IPS-20b (cell line): Measurements from ENCODE around the gene FARP1.

Experiments used
- H3K27ac ChIP-seq: one replicate; pipeline ENCODE4 v1.5.1; 2013; ENCODE audit warnings: low read length
- H3K27me3 ChIP-seq: 2 replicates; pipeline ENCODE4 v1.6.1; 2013; ENCODE audit warnings: mild to moderate bottlenecking, low read length, inconsistent platforms; ENCODE audit not compliant: insufficient read depth
- H3K36me3 ChIP-seq: 2 replicates; pipeline ENCODE4 v1.6.1; 2013; ENCODE audit warnings: low read depth, mild to moderate bottlenecking, inconsistent platforms, low read length, moderate library complexity; ENCODE audit not compliant: insufficient read depth
- H3K4me1 ChIP-seq: 2 replicates; pipeline ENCODE4 v1.6.1; 2013; ENCODE audit warnings: mild to moderate bottlenecking, control low read depth, inconsistent platforms, low read length, moderate library complexity; ENCODE audit not compliant: insufficient read depth
- H3K4me3 ChIP-seq: 2 replicates; pipeline ENCODE4 v1.5.1; 2013; ENCODE audit warnings: mild to moderate bottlenecking, low read length, inconsistent platforms
- H3K9ac ChIP-seq: 2 replicates; pipeline ENCODE4 v1.6.1; 2013; ENCODE audit warnings: low read depth, mild to moderate bottlenecking, inconsistent platforms, low read length, moderate library complexity
- H3K9me3 ChIP-seq: 2 replicates; pipeline ENCODE4 v1.6.1; 2013; ENCODE audit warnings: mild to moderate bottlenecking, low read depth, low read length, inconsistent platforms; ENCODE audit not compliant: insufficient read depth

FARP1 gene

DNA sequence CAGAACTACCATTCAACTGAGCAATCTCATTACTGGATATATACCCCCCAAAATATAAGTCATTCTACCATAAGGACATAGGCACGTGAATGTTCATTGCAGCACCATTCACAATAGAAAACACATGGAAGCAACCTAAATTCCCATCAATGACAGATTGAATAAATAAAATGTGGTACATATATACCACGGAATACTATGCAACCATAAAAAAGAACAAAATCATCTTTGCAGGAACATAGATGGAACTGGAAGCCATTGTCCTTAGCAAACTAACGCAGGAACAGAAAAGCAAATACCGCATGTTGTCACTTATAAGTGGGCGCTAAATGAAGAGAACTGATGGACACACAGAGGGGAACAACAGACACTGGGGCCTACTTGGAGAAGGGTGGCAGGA lies 20.0 kb downstream of the FARP1 start:
- Histone ChIP-seq H3K9ac (no peak overlapping the region), H3K36me3 (0 out of 2 replicates have a peak, but pooled peaks cover 4% of the 10 kb centered on the region), H3K4me1 (peaks cover 9% of the 10 kb centered on the region; the same call in 1 of the 2 replicates), H3K27me3 (no peaks in the 10 kb centered on the region), H3K4me3 (no peak overlapping the region), H3K9me3 (no peaks in the 10 kb centered on the region), H3K27ac (no peak overlapping the region)

DNA sequence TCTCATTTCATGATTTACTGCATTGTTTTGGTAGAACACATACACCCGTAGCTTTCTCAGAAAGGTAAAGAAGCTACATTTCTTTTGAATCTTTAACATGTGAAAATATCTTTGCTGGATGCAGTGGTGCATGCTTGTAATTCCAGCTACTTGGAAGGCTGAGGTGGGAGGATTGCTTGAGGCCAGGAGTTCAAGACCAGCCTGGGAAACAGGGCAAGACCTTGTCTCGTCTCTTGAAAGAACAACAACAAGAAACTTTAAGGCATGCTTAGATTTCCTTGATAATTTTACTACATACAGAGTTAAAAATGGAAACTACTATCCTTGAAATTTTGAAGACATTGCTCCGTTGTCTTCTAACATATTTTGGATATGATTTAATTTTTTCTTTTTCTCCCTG lies 26.4 kb downstream of the FARP1 start:
- H3K27me3 ChIP-seq, result no peaks in the 10 kb centered on the region
- H3K36me3 ChIP-seq, result no peaks in the 10 kb centered on the region
- peaks cover 36% of the 10 kb centered on the region for H3K4me1 ChIP-seq
- no peak overlapping the region for H3K4me3 ChIP-seq
- H3K9me3 ChIP-seq, result no peaks in the 10 kb centered on the region
- no peak overlapping the region for H3K9ac ChIP-seq
- H3K27ac ChIP-seq, result no peak overlapping the region

DNA sequence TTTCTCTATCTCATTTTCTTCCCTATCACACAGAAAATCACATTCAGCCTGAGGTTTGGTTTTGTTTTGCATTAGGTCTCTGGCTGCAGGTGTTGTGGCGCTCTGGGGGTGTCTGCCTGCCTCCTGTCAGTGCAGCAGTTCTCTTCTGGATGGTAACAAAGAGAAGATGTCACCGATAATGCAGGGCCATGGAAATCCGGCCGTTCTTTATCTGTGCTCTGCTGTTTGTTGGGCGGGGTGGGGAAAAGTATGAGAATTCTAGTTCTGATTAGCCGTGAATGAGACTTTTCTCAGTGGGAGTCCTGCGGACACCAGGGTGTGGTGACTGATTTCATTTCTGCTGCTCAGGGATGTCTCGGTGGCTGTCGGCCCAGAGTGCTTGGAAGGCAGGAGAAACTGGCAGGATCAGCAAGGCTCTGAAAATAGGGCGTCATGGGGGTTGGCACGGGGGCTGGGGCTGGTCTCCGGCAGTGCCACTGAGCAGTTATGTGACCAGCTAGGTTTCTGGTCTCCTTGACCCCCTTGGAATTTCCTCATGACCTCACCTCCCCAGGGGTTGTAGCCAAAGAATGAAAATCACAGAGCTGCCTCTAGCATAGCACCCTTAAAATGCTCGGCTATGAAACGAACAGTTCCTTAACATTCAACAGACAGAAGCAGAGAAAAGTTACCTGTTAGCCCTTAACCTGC lies 29.2 kb downstream of the FARP1 start:
- H3K27ac ChIP-seq, result no peak overlapping the region
- peaks cover 41% of the 10 kb centered on the region for H3K4me1 ChIP-seq

DNA sequence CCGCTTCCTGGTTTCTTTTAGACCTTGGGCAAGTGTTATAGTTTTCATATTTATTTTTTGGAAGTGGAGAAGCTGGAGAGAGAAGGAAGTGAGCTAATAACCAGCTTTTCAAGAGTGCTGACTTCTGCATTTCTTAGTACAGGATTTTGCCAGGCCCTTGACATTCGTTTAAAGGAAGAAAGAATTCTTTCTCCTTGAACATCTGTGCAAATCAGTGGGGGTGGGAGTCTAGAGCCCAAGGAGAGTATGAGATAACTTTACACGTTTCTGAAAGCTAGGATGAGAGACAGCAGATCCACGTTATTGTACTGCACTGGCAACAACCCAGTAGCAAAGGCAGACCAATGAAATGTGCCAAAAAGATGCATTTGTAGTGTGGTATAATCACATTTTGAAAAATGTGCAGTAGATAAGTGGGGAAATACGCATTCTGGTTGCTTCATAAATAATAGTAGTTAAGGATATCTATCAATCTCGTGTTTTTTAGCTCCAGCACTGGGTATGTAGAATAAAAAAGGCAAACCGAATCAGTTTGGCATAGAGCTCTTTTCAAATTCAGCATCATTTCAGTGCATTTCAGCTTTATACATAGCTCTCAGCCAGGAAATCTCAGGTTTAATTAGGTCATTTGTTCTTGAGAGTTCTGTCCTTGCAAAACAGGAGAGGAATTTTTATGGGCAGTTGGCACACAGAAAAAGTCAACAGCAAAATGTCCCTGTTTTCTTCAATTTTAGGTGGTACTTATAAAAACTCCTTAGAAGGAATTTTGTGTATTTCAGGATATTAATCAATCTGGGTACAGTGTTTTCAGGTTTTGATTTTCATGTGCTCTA lies 29.9 kb downstream of the FARP1 start:
- Histone ChIP-seq H3K4me3 (no peak overlapping the region), H3K9me3 (no peaks in the 10 kb centered on the region), H3K27me3 (no peaks in the 10 kb centered on the region), H3K9ac (peak overlapping the region; percentile 16; the same call in 1 of the 2 replicates), H3K4me1 (peaks cover 41% of the 10 kb centered on the region), H3K27ac (peak overlapping the region; percentile 12), H3K36me3 (no peaks in the 10 kb centered on the region)

More for the DNA sequence above, 29.2 kb downstream of the FARP1 start:
- Histone ChIP-seq H3K27me3 (no peaks in the 10 kb centered on the region), H3K36me3 (no peaks in the 10 kb centered on the region), H3K4me3 (0 out of 2 replicates have a peak overlapping the region, but pooled peaks have one; percentile 37), H3K9me3 (no peaks in the 10 kb centered on the region), H3K9ac (peak overlapping the region; percentile 30; the same call in 1 of the 2 replicates)

DNA sequence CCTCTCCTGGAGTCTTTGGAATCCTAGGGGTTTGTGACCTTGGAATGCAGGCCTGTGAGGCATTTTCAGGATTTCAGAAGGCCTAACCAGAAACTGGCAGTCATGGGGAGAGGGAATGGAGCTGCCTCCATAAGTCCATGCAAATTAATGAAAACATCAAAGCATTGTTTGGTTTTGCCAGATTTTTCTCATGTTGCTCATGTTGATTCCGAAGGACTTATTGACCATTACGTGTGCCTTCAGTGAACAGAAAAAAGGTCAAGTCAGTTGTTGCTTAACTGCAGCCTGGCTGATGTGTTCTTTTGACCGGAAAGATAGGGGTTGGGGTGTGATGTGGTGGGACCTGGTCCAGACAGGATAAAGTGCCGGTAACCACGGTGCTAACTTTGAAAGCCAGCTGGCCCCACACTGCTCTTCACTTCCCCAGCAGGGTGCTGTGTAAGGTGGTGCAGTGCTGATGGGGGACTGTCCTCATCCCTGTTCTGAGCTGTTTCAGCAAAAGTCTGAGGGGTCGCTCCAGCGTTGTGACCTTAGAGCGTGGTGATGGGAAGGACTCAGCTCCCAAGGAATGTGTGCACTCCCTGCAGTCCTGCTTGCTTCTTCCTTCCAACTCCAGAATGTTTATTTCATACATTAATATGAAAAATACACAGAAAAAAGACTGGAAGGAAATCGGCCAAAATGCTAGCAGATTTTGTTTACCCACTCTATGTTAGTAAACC lies 30.7 kb downstream of the FARP1 start:
- Histone ChIP-seq H3K4me1 (peaks cover 39% of the 10 kb centered on the region), H3K4me3 (no peak overlapping the region), H3K27me3 (no peaks in the 10 kb centered on the region), H3K9me3 (no peaks in the 10 kb centered on the region), H3K36me3 (no peaks in the 10 kb centered on the region), H3K27ac (peak overlapping the region; percentile 12), H3K9ac (peak overlapping the region; percentile 16; the same call in 1 of the 2 replicates)

DNA sequence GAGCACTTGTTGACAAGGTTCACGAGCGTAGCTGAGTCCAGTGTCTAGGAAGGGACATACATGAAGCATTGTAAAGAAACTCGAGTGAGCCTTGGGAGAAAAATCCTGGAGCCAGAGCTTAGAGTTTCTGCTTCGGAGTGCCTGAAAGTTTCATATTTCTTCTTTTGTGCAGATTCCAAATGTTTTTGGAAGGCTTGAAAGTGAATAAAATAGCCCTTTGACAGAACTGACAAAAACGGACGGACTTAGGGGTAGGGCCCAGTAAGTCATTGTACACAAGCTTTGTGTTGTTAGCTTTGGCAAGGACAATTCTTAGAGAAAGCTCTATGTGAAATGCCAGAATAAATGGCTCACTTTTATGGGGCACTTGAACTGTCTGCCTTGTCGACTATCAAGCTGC lies 31.4 kb downstream of the FARP1 start:
- H3K9ac ChIP-seq, result no peak overlapping the region
- no peaks in the 10 kb centered on the region for H3K27me3 ChIP-seq
- H3K9me3 ChIP-seq, result no peaks in the 10 kb centered on the region
- no peak overlapping the region for H3K27ac ChIP-seq
- H3K4me1 ChIP-seq, result peaks cover 38% of the 10 kb centered on the region
- no peaks in the 10 kb centered on the region for H3K36me3 ChIP-seq
- no peak overlapping the region for H3K4me3 ChIP-seq

DNA sequence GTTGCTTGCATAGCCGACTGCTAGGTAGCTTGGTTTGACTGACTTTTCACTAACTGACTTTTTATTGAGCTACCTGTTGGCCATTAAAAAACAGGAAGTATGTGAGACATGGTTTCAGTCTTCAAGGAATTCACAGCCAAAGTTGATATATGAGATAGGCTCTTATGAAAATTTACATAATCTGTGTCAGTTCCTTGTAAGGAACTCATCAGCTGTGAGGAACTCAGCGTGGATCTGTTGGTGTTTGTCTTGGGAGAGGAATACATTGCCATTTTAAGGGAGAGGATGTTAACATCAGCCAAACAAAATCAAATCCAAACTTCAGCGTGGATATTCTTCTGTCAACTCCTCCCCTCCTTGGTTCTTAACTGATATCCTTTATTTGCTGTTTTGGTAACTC lies 32.1 kb downstream of the FARP1 start:
- H3K4me3 ChIP-seq, result no peak overlapping the region
- peaks cover 38% of the 10 kb centered on the region for H3K4me1 ChIP-seq
- H3K9ac ChIP-seq, result no peak overlapping the region
- no peaks in the 10 kb centered on the region for H3K36me3 ChIP-seq
- no peaks in the 10 kb centered on the region for H3K27me3 ChIP-seq
- no peak overlapping the region for H3K27ac ChIP-seq
- no peaks in the 10 kb centered on the region for H3K9me3 ChIP-seq

DNA sequence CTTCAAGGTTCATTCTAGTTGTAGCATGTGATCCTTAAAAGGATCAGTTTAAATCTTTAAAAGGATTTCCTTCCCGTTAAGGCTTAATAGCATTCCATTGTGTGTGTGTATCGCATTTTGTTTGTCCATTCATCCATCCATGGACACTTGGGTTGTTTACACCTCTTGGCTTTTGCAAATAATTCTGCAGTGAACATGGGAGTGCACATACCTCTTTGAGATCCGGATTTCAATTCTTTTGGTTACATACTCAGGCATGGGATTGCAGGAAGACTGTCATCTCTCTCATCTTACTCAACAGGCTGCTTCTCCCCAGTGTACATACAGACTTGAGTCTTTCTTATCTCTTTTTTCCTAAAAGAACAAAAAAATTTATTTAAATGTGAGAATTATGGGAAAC lies 32.9 kb downstream of the FARP1 start:
- no peaks in the 10 kb centered on the region for H3K9me3 ChIP-seq

DNA sequence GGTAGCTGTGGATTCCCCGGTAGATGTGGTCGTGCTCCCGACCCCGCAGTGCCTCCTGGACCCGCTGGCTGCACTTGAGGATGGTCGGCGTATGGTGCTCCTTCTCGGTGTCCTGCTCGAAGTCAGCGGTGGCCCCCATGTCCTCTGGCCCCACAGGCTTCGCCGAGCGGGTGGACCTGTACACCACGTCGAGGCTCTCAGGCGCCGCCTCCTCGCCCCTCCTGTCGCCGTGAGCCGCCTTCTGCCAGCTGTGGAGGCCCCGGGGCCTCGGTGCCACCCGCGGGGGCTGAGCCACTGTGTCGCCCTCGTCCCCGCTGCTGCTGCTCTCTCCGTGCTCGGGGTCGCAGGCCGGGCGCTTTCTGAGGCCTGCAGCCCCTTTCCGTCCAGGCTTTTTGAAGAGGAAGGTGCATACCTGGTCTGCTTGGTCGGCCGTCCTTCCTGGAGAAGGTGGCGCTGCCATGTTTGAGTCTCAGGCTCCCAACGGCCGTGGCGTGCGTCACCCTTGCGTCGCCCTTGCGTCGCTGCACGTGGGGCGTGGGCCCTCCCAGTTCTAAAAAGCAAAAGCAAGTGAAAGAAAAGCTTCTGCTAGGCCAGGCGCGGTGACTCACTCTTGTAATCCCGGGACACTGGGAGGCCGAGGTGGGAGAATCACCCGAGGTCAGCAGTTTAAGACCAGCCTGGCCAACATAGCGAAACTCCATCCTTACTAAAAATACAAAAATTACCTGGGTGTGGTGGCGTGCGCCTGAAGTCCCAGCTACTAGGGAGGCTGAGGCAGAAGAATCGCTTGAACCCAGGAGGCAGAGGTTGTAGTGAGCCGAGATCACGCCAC lies 34.1 kb downstream of the FARP1 start, which contains the start of gene RNF113B:
RNF113B (minus strand) TSS at position 493 of the 832 bp plus-strand sequence; CDS start at position 460, 33 bp downstream.
- Histone ChIP-seq H3K4me1 (peaks cover 36% of the 10 kb centered on the region), H3K9ac (no peak within 1 kb of the TSS), H3K27ac (no peak within 1 kb of the TSS), H3K27me3 (no peaks in the 10 kb centered on the region), H3K4me3 (no peak within 1 kb of the TSS), H3K9me3 (no peaks in the 10 kb centered on the region), H3K36me3 (no peaks in the 10 kb centered on the region)

More for the DNA sequence above, 32.9 kb downstream of the FARP1 start:
- Histone ChIP-seq H3K27ac (no peak overlapping the region), H3K4me1 (peaks cover 44% of the 10 kb centered on the region), H3K36me3 (no peaks in the 10 kb centered on the region), H3K4me3 (no peak overlapping the region), H3K27me3 (no peaks in the 10 kb centered on the region), H3K9ac (no peak overlapping the region)

DNA sequence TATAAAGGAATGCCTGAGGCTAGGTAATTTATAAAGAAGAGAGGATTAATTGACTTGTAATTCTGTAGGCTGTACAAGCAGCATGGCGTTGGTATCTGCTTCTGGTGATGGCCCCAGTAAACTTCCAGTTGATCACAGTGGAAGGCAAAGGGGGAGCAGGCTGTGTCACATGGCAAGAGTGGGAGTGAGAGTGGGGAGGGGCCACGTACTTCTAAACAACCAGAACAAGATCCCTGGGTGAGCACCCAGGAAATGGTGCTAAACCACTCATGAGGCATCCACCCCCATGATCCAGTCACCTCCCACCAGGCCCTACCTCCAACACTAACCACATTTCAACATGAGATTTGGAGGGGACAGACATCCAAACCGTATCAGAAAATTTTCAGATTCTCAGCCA lies 37.2 kb downstream of the FARP1 start:
- peaks cover 14% of the 10 kb centered on the region for H3K4me1 ChIP-seq
- no peak overlapping the region for H3K9ac ChIP-seq
- H3K36me3 ChIP-seq, result no peaks in the 10 kb centered on the region
- no peaks in the 10 kb centered on the region for H3K9me3 ChIP-seq
- no peak overlapping the region for H3K4me3 ChIP-seq
- no peaks in the 10 kb centered on the region for H3K27me3 ChIP-seq
- H3K27ac ChIP-seq, result no peak overlapping the region
